Measurements from ENCODE around the gene UBE2J2. TPM values are rescaled to one million over a fixed set of nuclear protein-coding genes. Genes with fewer than 3 reads are reported as not detected.
"Not testable (repeated sequence)": the region's sequence is repeated elsewhere in the genome, so short reads cannot be mapped to it uniquely, and the experiment has no call there.

The UBE2J2 gene
- total RNA-seq, 2 donors from 2014 or later, result 23.6 to 39.2 TPM

DNA sequence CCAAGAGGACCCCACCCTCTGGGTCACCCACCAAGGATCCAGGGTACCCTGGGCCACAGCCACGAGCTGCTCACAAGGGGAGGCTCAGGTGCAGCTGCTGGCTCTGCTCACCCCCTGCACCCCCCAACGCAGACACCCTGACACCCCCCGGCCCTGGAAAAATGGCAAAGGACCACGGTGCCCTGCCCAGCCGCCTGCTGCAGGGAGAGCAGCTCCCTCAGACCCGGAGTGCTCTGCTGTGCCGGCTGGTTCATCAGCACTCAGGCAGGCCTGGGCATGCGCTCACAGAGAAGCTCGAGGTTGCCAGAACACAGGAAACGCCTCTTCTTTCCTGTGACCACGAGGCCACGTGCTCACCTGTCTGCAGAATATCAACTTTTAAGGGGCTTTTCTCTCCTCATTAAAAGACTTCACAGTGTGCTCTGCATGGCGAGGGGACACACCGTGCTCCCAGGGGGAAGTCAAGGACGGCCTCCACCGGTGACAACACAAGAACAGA is 22.8 kb downstream of the UBE2J2 start:
- no peak for ATAC-seq

DNA sequence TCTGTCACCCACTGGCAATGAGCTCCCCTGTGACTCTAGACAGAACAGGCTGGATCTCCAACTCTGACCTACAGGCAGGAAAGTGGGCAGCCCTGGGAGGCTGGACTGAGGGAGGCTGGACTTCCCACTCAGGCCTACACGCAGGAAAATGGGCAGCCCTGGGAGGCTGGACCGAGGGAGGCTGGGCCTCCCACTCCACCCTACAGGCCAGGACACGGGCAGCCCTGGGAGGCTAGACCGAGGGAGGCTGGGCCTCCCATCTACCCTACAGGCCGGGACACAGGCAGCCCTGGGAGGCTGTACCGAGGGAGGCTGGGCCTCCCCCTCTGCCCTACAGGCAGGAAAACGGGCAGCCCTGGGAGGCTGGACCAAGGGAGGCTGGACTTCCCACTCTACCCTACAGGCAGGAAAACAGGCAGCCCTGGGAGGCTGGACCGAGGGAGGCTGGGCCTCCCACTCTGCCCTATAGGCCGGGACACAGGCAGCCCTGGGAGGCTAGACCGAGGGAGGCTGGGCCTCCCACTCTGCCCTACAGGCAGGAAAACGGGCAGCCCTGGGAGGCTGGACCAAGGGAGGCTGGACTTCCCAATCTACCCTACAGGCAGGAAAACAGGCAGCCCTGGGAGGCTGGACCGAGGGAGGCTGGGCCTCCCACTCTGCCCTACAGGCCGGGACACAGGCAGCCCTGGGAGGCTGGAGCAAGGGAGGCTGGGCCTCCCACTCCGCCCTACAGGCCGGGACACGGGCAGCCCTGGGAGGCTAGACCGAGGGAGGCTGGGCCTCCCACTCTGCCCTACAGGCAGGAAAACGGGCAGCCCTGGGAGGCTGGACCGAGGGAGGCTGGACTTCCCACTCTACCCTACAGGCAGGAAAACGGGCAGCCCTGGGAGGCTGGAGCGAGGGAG is 25.4 kb downstream of the UBE2J2 start:
- H3K4me3 ChIP-seq; H3K27ac ChIP-seq; H3K4me1 ChIP-seq; H3K27me3 ChIP-seq; DNase-seq; ATAC-seq; H3K36me3 ChIP-seq (replicated peaks in 1 of 2; ENCODE audit: insufficient read depth in 1 of 2, low read depth in 2 of 2); H3K9me3 ChIP-seq; intact Hi-C loops (cut with DNase I): not testable (repeated sequence)
- WGBS, 2 donors, result 80 to 85% methylated on average over 1 to 18 of the region's 21 CpGs

More for the DNA sequence above, 22.8 kb downstream of the UBE2J2 start:
- intact Hi-C loops (cut with DNase I), result no loop called here
- peaks cover 6% of the 10 kb centered on the region in 2 donors for H3K36me3 ChIP-seq (replicated peaks in 1 of 2; ENCODE audit: insufficient read depth in 1 of 2, low read depth in 2 of 2)
- WGBS, 2 donors, result 74 to 95% methylated on average over 4 to 16 of the region's 16 CpGs
- no peak for DNase-seq
- H3K27me3 ChIP-seq, result no peaks in the 10 kb centered on the region
- H3K4me1 ChIP-seq, result no peaks in the 10 kb centered on the region
- H3K27ac ChIP-seq, result no peak overlapping the region
- no peak overlapping the region for H3K4me3 ChIP-seq
- H3K9me3 ChIP-seq, result no peaks in the 10 kb centered on the region
- TF ChIP-seq, protein P1, sequence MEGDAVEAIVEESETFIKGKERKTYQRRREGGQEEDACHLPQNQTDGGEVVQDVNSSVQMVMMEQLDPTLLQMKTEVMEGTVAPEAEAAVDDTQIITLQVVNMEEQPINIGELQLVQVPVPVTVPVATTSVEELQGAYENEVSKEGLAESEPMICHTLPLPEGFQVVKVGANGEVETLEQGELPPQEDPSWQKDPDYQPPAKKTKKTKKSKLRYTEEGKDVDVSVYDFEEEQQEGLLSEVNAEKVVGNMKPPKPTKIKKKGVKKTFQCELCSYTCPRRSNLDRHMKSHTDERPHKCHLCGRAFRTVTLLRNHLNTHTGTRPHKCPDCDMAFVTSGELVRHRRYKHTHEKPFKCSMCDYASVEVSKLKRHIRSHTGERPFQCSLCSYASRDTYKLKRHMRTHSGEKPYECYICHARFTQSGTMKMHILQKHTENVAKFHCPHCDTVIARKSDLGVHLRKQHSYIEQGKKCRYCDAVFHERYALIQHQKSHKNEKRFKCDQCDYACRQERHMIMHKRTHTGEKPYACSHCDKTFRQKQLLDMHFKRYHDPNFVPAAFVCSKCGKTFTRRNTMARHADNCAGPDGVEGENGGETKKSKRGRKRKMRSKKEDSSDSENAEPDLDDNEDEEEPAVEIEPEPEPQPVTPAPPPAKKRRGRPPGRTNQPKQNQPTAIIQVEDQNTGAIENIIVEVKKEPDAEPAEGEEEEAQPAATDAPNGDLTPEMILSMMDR (IDR thresholded peaks at IDR 0.05), result no peak
- no peak for TF ChIP-seq POLR2A (IDR thresholded peaks at IDR 0.05)

DNA sequence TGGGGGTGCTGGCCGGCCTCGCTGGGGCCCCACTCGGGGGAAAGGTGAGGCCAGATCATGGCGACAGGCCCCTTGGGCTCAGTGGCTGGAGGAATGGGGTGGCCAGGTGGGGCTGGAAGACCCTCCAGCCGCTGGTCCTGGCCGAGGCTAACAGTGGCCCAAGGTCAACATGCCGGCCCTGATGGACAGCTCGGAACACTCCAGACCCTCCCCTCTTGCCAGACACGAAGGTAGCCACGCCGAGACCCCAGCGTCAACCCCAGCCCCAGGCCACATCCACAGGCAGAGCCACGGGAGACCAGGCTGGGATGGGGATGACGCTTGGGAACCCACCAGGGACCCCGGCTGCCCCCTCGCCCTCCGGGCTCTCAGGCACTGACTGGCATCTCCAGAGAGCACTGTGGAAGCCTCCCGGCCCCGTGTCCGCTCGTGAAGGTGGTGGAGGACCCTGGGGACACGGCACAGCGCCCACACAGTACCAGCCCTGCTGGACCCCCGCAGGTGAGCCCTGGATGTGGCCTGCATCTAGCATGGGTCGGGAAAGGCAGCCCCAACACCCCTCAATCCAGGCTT is 26.2 kb downstream of the UBE2J2 start:
- intact Hi-C loops (cut with DNase I), result no loop called here
- DNase-seq (no peak), ATAC-seq (no peak)
- Histone ChIP-seq H3K4me1 (no peaks in the 10 kb centered on the region), H3K4me3 (no peak overlapping the region), H3K36me3 (replicated peaks in 1 of 2; ENCODE audit: insufficient read depth in 1 of 2, low read depth in 2 of 2) (no peaks in the 10 kb centered on the region), H3K27me3 (no peaks in the 10 kb centered on the region), H3K27ac (no peak overlapping the region), H3K9me3 (no peaks in the 10 kb centered on the region)
- 20 to 50% methylated on average over 2 to 25 of the region's 25 CpGs for WGBS, 2 donors
- TF ChIP-seq, protein P1 (IDR thresholded peaks at IDR 0.05), result no peak
- no peak for TF ChIP-seq POLR2A (IDR thresholded peaks at IDR 0.05)

DNA sequence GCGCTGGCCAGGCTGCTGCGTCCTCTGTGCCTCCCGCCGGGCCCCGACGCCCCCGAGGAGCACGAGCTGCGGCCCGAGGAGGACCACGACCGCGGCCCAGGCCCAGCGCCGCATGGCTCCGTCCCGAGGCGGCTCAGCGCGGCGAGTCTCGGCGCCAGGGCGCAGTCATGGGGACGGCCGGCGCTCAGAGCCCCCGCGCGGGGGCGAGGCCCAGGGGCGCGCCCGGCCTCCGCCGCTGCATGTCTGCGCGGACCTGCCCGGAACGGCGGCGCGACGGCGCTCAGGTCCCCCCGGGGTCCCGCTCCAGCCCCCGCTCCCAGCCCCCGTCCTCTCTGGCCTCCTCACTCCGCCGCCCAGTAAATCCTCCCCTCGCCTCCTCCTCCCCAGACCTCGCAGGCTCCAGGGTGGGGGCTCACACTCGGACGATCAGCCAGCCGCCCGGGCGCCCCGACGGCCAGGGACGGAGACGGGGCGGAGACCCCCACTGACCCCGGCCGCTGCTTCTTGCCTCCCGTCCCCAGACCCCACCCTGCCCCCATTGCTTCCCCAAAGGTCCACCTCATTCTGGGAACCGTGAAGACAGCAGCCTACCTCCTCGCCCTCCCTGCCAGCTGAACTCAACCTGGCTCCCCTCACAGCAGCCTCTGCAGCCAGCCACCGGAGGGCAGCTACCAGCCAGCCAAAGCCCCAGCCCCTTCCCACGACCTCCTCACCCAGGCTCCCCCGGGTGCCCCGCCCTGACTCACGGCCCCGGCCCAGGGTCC is 26.9 kb downstream of the UBE2J2 start, which contains the start of gene C1QTNF12:
C1QTNF12 (minus strand) TSS at position 146 of the 764 bp plus-strand sequence; CDS start at position 114, 32 bp downstream.
- intact Hi-C loops (cut with DNase I), result no loop called here
- Histone ChIP-seq H3K27ac (no peak within 1 kb of the TSS), H3K36me3 (replicated peaks in 1 of 2; ENCODE audit: insufficient read depth in 1 of 2, low read depth in 2 of 2) (no peaks in the 10 kb centered on the region), H3K9me3 (no peaks in the 10 kb centered on the region), H3K4me3 (no peak within 1 kb of the TSS), H3K27me3 (no peaks in the 10 kb centered on the region), H3K4me1 (no peaks in the 10 kb centered on the region)
- TF ChIP-seq POLR2A (IDR thresholded peaks at IDR 0.05), result no peak
- TF ChIP-seq, protein P1 (IDR thresholded peaks at IDR 0.05), result no peak
- ATAC-seq (no peak), DNase-seq (no peak)
- WGBS, 2 donors, result 0 to 4% methylated on average over 2 to 64 of the region's 74 CpGs

All from body of pancreas (tissue), 4 donors.